KG1 (cell line): ENCODE results near the gene ZNF469.

Experiments
- DNase-seq: peaks from one replicate; lab custom pipeline; 2025; lab: John Stamatoyannopoulos, UW

The ZNF469 gene

GRCh38 chr16:88347656-88348376 is 34.9 kb upstream of the ZNF469 start:
- DNase-seq, result peak; percentile 6

GRCh38 chr16:88348377-88349152 is 34.2 kb upstream of the ZNF469 start:
- DNase-seq, result no peak

- no peak for DNase-seq
Measured at GRCh38 chr16:88349153-88349902, 33.4 kb upstream of the ZNF469 start.

- DNase-seq, result no peak
Measured at GRCh38 chr16:88349903-88350900, 32.6 kb upstream of the ZNF469 start.

GRCh38 chr16:88350922-88351321 is 31.8 kb upstream of the ZNF469 start:
- no peak for DNase-seq

GRCh38 chr16:88351491-88352101 is 31.2 kb upstream of the ZNF469 start:
- DNase-seq, result no peak

GRCh38 chr16:88352261-88353200 is 30.2 kb upstream of the ZNF469 start:
- DNase-seq, result no peak

- no peak for DNase-seq
Measured at GRCh38 chr16:88353232-88353631, 29.5 kb upstream of the ZNF469 start.

GRCh38 chr16:88353691-88354090 is 29.1 kb upstream of the ZNF469 start:
- no peak for DNase-seq

- no peak for DNase-seq
Measured at GRCh38 chr16:88354229-88355092, 28.3 kb upstream of the ZNF469 start.

GRCh38 chr16:88355093-88355388 is 27.7 kb upstream of the ZNF469 start:
- no peak for DNase-seq

GRCh38 chr16:88355389-88356123 is 27.2 kb upstream of the ZNF469 start:
- DNase-seq, result no peak

- DNase-seq, result no peak
Measured at GRCh38 chr16:88356124-88356726, 26.5 kb upstream of the ZNF469 start.

- DNase-seq, result no peak
Measured at GRCh38 chr16:88356727-88357199, 26.0 kb upstream of the ZNF469 start.

- DNase-seq, result no peak
Measured at GRCh38 chr16:88357317-88358022, 25.3 kb upstream of the ZNF469 start.

- no peak for DNase-seq
Measured at GRCh38 chr16:88358023-88358420, 24.7 kb upstream of the ZNF469 start.

GRCh38 chr16:88359008-88359407 is 23.8 kb upstream of the ZNF469 start:
- no peak for DNase-seq
